ENCODE measurements around the gene RASAL3.

DNA sequence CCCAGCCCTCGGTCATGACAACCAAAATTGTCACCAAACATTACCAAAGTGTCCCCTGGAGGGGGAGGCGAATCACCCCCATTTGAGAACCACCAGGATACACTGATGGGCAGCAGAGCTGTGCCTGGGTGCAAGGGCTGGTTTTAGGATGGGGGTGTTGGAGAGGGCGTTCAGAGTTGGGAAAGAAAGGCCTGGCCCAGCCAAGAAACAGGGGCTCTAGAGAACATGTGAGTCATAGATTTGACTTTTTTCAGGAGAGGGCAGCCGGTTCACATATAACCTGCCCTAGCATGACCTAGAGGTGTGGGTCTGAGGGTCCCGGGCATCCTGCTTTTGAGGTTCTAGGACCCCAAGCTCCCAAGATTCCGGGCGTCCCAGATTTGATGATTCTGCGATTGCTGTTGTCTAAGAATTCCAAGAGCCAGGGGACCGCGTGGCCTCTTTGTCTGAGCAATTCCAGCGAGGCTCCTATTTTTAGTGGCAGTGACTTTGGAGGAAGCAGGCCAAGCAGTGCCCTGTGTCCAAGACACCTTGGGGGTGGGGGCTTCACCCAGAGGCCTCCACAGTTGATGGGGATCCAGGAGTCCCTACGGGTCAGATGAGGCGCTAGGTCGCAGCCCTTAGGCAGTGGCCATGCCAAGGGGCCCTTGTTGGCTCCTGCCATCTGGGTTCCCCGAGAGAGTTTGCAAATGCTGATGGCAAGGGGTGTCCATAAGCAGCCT, 19.7 kb downstream of the RASAL3 start:
- TF ChIP-seq, protein P1, sequence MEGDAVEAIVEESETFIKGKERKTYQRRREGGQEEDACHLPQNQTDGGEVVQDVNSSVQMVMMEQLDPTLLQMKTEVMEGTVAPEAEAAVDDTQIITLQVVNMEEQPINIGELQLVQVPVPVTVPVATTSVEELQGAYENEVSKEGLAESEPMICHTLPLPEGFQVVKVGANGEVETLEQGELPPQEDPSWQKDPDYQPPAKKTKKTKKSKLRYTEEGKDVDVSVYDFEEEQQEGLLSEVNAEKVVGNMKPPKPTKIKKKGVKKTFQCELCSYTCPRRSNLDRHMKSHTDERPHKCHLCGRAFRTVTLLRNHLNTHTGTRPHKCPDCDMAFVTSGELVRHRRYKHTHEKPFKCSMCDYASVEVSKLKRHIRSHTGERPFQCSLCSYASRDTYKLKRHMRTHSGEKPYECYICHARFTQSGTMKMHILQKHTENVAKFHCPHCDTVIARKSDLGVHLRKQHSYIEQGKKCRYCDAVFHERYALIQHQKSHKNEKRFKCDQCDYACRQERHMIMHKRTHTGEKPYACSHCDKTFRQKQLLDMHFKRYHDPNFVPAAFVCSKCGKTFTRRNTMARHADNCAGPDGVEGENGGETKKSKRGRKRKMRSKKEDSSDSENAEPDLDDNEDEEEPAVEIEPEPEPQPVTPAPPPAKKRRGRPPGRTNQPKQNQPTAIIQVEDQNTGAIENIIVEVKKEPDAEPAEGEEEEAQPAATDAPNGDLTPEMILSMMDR (IDR thresholded peaks at IDR 0.05), result no peak
- TF ChIP-seq POLR2A (IDR thresholded peaks at IDR 0.05), result no peak
- TF ChIP-seq EP300 (IDR thresholded peaks at IDR 0.05), result no peak

Measured in upper lobe of left lung (tissue), 4 donors.